Endodermal cell (in vitro differentiated cells): ENCODE results near the gene DDX10. TPM values are rescaled to one million over a fixed set of nuclear protein-coding genes. Genes with fewer than 3 reads are reported as not detected.

Experiments
- DNase-seq: peaks from one replicate; pipeline ENCODE4 v3.0.0-alpha.2; 2017
- H3K27ac ChIP-seq: 2 replicates; pipeline ENCODE4 v1.5.1; 2013; ENCODE audit warnings: mild to moderate bottlenecking, low read depth, low read length, moderate library complexity
- H3K27me3 ChIP-seq: 2 replicates; pipeline ENCODE4 v1.6.1; 2013; ENCODE audit warnings: mild to moderate bottlenecking, low read length, moderate library complexity; ENCODE audit not compliant: insufficient read depth, control insufficient read depth, poor library complexity, severe bottlenecking
- H3K36me3 ChIP-seq: 2 replicates; pipeline ENCODE4 v1.7.0; 2013; ENCODE audit warnings: mild to moderate bottlenecking, low read length, moderate library complexity; ENCODE audit not compliant: control insufficient read depth, insufficient read depth
- H3K4me1 ChIP-seq: one replicate; pipeline ENCODE4 v1.7.0; 2013; ENCODE audit warnings: low read length; ENCODE audit not compliant: control insufficient read depth, insufficient read depth
- H3K4me3 ChIP-seq: 2 replicates; pipeline ENCODE4 v1.5.1; 2013; ENCODE audit warnings: mild to moderate bottlenecking, low read length, moderate library complexity
- H3K9ac ChIP-seq: 2 replicates; pipeline ENCODE4 v1.6.1; 2013; ENCODE audit warnings: mild to moderate bottlenecking, low read length, moderate library complexity; ENCODE audit not compliant: poor library complexity, severe bottlenecking; ENCODE audit errors: extremely low read depth
- H3K9me3 ChIP-seq: 2 replicates; pipeline ENCODE4 v1.6.1; 2013; ENCODE audit warnings: mild to moderate bottlenecking, low read length, moderate library complexity; ENCODE audit not compliant: control insufficient read depth
- H3K27ac Mint-ChIP-seq: 2 replicates; pipeline ENCODE4 v1.8.0; 2020; ENCODE audit warnings: mixed read lengths
- H3K27me3 Mint-ChIP-seq: 2 replicates; pipeline ENCODE4 v1.8.0; 2021; ENCODE audit warnings: mild to moderate bottlenecking, mixed read lengths; ENCODE audit not compliant: insufficient read depth
- H3K36me3 Mint-ChIP-seq: 2 replicates; pipeline ENCODE4 v1.8.0; 2020; ENCODE audit warnings: low read depth, mixed read lengths
- H3K4me1 Mint-ChIP-seq: 2 replicates; pipeline ENCODE4 v1.8.0; 2020; ENCODE audit warnings: mixed read lengths
- H3K4me3 Mint-ChIP-seq: 2 replicates; pipeline ENCODE4 v1.8.0; 2020; ENCODE audit warnings: mild to moderate bottlenecking, moderate library complexity, mixed read lengths
- H3K9me3 Mint-ChIP-seq: 2 replicates; pipeline ENCODE4 v1.8.0; 2020; ENCODE audit warnings: mild to moderate bottlenecking, mixed read lengths
- CTCF ChIP-seq: fragments of 200-600 bp; sonication (generic); conservative IDR thresholded peaks from 2 replicates; pipeline ENCODE4 v1.5.0; 2021; ENCODE audit warnings: antibody characterized with exemption, mild to moderate bottlenecking
- WGBS, 2 experiments: methylation state at CpG; one replicate each; pipeline versions ENCODE4 v1.1.5 to v1.1.7; 2013; ENCODE audit warnings: missing lambda C conversion rate in 2 of 2, mixed read lengths in 1 of 2; ENCODE audit not compliant: insufficient coverage in 1 of 2, insufficient read length in 1 of 2; 5-methylcytosine and 5-hydroxymethylcytosine counted together
- total RNA-seq, 2 donors: library from RNA; stranded (reverse); fragmentation: NEBNext Ultra II Directional in 1 of 2; extraction: Animal tissue kit (Norgen Biotek cat#: 25700) in 1 of 2; gene quantifications; 2 replicates in 1 of 2; 3 replicates in 1 of 2; pipeline ENCODE4 v1.2.1, GENCODE V29; 2021

The DDX10 gene
- total RNA-seq, 2 donors from 2014 or later, result 31.1 to 32.7 TPM

- Mint-ChIP-seq H3K27ac (no peak overlapping the region), H3K27me3 (no peaks in the 10 kb centered on the region), H3K9me3 (peaks cover 15% of the 10 kb centered on the region), H3K4me3 (no peak overlapping the region), H3K4me1 (peaks cover 2% of the 10 kb centered on the region), H3K36me3 (peaks cover 14% of the 10 kb centered on the region)
- TF ChIP-seq CTCF, result no peak
- Histone ChIP-seq H3K27me3 (no peaks in the 10 kb centered on the region), H3K4me3 (no peak overlapping the region), H3K36me3 (no peaks in the 10 kb centered on the region), H3K9me3 (no peaks in the 10 kb centered on the region), H3K9ac (no peak overlapping the region), H3K4me1 (no peaks in the 10 kb centered on the region), H3K27ac (no peak overlapping the region)
- 95 to 100% methylated on average over 1 of the region's 1 CpG for WGBS, 2 experiments
- DNase-seq, result no peak
Measured at GRCh38 chr11:108780119-108780518, 115.2 kb downstream of the DDX10 start.

- H3K27me3 Mint-ChIP-seq, result no peaks in the 10 kb centered on the region
- no peak overlapping the region for H3K9ac ChIP-seq
- no peak for DNase-seq
- H3K4me1 ChIP-seq, result no peaks in the 10 kb centered on the region
- H3K4me1 Mint-ChIP-seq, result no peaks in the 10 kb centered on the region
- H3K9me3 Mint-ChIP-seq, result peaks cover 15% of the 10 kb centered on the region
- 97 to 100% methylated on average over 1 to 2 of the region's 2 CpGs for WGBS, 2 experiments
- H3K27ac Mint-ChIP-seq, result no peak overlapping the region
- no peaks in the 10 kb centered on the region for H3K36me3 ChIP-seq
- no peak overlapping the region for H3K4me3 Mint-ChIP-seq
- H3K9me3 ChIP-seq, result no peaks in the 10 kb centered on the region
- no peak overlapping the region for H3K27ac ChIP-seq
- TF ChIP-seq CTCF, result no peak
- H3K36me3 Mint-ChIP-seq, result peaks cover 7% of the 10 kb centered on the region
- no peak overlapping the region for H3K4me3 ChIP-seq
- no peaks in the 10 kb centered on the region for H3K27me3 ChIP-seq
Measured at GRCh38 chr11:108781946-108782345, 117.1 kb downstream of the DDX10 start.

GRCh38 chr11:108786281-108786990 lies 121.6 kb downstream of the DDX10 start:
- no peaks in the 10 kb centered on the region for H3K9me3 Mint-ChIP-seq
- H3K27me3 ChIP-seq, result no peaks in the 10 kb centered on the region
- no peaks in the 10 kb centered on the region for H3K36me3 Mint-ChIP-seq
- WGBS, 2 experiments, result 95 to 100% methylated on average over 3 to 5 of the region's 5 CpGs
- no peak for TF ChIP-seq CTCF
- no peak overlapping the region for H3K9ac ChIP-seq
- H3K27me3 Mint-ChIP-seq, result no peaks in the 10 kb centered on the region
- no peaks in the 10 kb centered on the region for H3K36me3 ChIP-seq
- no peaks in the 10 kb centered on the region for H3K9me3 ChIP-seq
- peaks cover 4% of the 10 kb centered on the region for H3K4me1 ChIP-seq
- no peak overlapping the region for H3K27ac ChIP-seq
- H3K27ac Mint-ChIP-seq, result no peak overlapping the region
- peaks cover 12% of the 10 kb centered on the region for H3K4me1 Mint-ChIP-seq
- no peak for DNase-seq
- no peak overlapping the region for H3K4me3 Mint-ChIP-seq
- H3K4me3 ChIP-seq, result no peak overlapping the region
